Smooth muscle cell (in vitro differentiated cells): ENCODE measurements around the gene SOCS4. TPM values are rescaled to one million over a fixed set of nuclear protein-coding genes. Genes with fewer than 3 reads are reported as not detected.
"Not testable (repeated sequence)": the region's sequence is repeated elsewhere in the genome, so short reads cannot be mapped to it uniquely, and the experiment has no call there.

Source experiments
- DNase-seq: peaks from one replicate; lab custom pipeline; 2025; ENCODE audit not compliant: unreplicated experiment; lab: John Stamatoyannopoulos, UW
- H2AFZ ChIP-seq: fragments of 200-600 bp; sonication (generic); 2 replicates; pipeline ENCODE4 v1.6.0; 2016; ENCODE audit warnings: antibody characterized with exemption, low read depth, mild to moderate bottlenecking
- H3F3A ChIP-seq: fragments of 200-600 bp; sonication (generic); 2 replicates; pipeline ENCODE4 v1.6.0; 2017; ENCODE audit warnings: antibody characterized with exemption, low read depth
- H3K27ac ChIP-seq: fragments of 200-600 bp; sonication (generic); 2 replicates; pipeline ENCODE4 v1.5.1; 2016; ENCODE audit warnings: low read depth, mild to moderate bottlenecking
- H3K27me3 ChIP-seq: fragments of 200-600 bp; sonication (generic); 2 replicates; pipeline ENCODE4 v1.6.1; 2016; ENCODE audit warnings: low read depth, mild to moderate bottlenecking
- H3K36me3 ChIP-seq: fragments of 200-600 bp; sonication (generic); 2 replicates; pipeline ENCODE4 v1.5.1; 2016; ENCODE audit warnings: low read depth
- H3K4me1 ChIP-seq: fragments of 200-600 bp; sonication (generic); 2 replicates; pipeline ENCODE4 v1.5.1; 2016; ENCODE audit warnings: low read depth
- H3K4me2 ChIP-seq: fragments of 200-600 bp; sonication (generic); 2 replicates; pipeline ENCODE4 v1.6.0; 2016; ENCODE audit warnings: mild to moderate bottlenecking
- H3K4me3 ChIP-seq: fragments of 200-600 bp; sonication (generic); 2 replicates; pipeline ENCODE4 v1.5.1; 2016; ENCODE audit warnings: mild to moderate bottlenecking
- H3K79me2 ChIP-seq: fragments of 200-600 bp; sonication (generic); 2 replicates; pipeline ENCODE4 v1.6.0; 2016; ENCODE audit warnings: low read depth, mild to moderate bottlenecking
- H3K9ac ChIP-seq: fragments of 200-600 bp; sonication (generic); 2 replicates; pipeline ENCODE4 v1.6.0; 2016; ENCODE audit warnings: low read depth
- H3K9me3 ChIP-seq: fragments of 200-600 bp; sonication (generic); replicated peaks from 2 replicates; pipeline ENCODE4 v1.5.1; 2016; ENCODE audit warnings: low read depth
- H4K20me1 ChIP-seq: fragments of 200-600 bp; sonication (generic); 2 replicates; pipeline ENCODE4 v1.6.0; 2016; ENCODE audit warnings: low read depth
- CTCF ChIP-seq: fragments of 200-600 bp; sonication (generic); IDR thresholded peaks from 2 replicates; pipeline ENCODE4 v1.5.1; 2017; ENCODE audit warnings: borderline replicate concordance, mild to moderate bottlenecking, antibody characterized with exemption; ENCODE audit not compliant: insufficient read depth, poor library complexity, severe bottlenecking
- WGBS: methylation state at CpG from one replicate; pipeline ENCODE4 v1.1.7; 2016; ENCODE audit warnings: low lambda C conversion rate; 5-methylcytosine and 5-hydroxymethylcytosine counted together
- polyA plus RNA-seq: library from polyadenylated mRNA; unstranded; fragments of >200 nt; fragmentation: Nextera tagmentation; extraction: Ambion mirVana; gene quantifications from 2 replicates; pipeline ENCODE4 v1.2.1, GENCODE V29; 2016
- total RNA-seq: library from RNA; depleted of rRNA; stranded (reverse); fragments of >200 nt; gene quantifications from 2 replicates; pipeline ENCODE4 v1.2.3, GENCODE V29; 2014

Gene SOCS4
- total and polyA plus RNA-seq, 2 experiments from 2014 or later: 3.8 to 19.6 TPM

GRCh38 chr14:55077170-55078151 lies 50.4 kb downstream of the SOCS4 start:
- Histone ChIP-seq H3K4me1 (peaks cover 14% of the 10 kb centered on the region), H3K4me2 (peak overlapping the region; percentile 46), H3K4me3 (no peak overlapping the region), H3K9me3 (no peaks in the 10 kb centered on the region), H3K36me3 (no peaks in the 10 kb centered on the region), H3K9ac (peak overlapping the region; percentile 86), H3F3A (no peaks in the 10 kb centered on the region), H3K27ac (peak overlapping the region; percentile 95), H2AFZ (no peak overlapping the region), H3K27me3 (no peaks in the 10 kb centered on the region), H3K79me2 (no peaks in the 10 kb centered on the region), H4K20me1 (no peaks in the 10 kb centered on the region)
- WGBS: 65% methylated on average over 17 of the region's 17 CpGs
- DNase-seq: no peak
- TF ChIP-seq CTCF: no peak

DNA sequence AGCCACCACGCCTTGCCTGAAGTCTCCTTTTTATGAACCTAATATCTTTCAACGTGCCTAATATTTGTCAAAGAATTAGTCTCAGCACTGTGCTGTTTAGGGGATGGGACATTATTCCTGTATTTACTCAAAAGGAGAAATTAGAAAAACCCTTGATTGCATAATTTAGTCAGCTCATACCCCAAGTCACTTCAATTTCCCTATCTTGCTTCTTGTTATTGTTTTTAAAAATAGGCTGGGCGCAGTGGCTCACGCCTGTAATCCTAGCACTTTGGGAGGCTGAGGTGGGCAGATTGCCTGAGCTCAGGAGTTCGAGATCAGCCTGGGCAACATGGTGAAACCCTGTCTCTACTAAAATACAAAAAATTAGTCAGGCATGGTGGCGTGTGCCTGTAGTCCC lies 52.9 kb downstream of the SOCS4 start:
- H4K20me1 ChIP-seq, H3K4me3 ChIP-seq, DNase-seq, H3K36me3 ChIP-seq, H3K9me3 ChIP-seq, H3K27ac ChIP-seq, H3K4me2 ChIP-seq, H3K27me3 ChIP-seq, H3F3A ChIP-seq, H2AFZ ChIP-seq, H3K9ac ChIP-seq, H3K79me2 ChIP-seq: not testable (repeated sequence)
- WGBS: 91% methylated on average over 6 of the region's 6 CpGs
- H3K4me1 ChIP-seq: peaks cover 11% of the 10 kb centered on the region

GRCh38 chr14:55084401-55085059 lies 57.5 kb downstream of the SOCS4 start:
- no peak overlapping the region for H3K27ac ChIP-seq
- no peak overlapping the region for H3K4me2 ChIP-seq
- H3K9ac ChIP-seq: no peak overlapping the region
- H3K36me3 ChIP-seq: no peaks in the 10 kb centered on the region
- no peaks in the 10 kb centered on the region for H3K27me3 ChIP-seq
- H3K4me1 ChIP-seq: no peaks in the 10 kb centered on the region
- H2AFZ ChIP-seq: no peak overlapping the region
- TF ChIP-seq CTCF: no peak
- H3K4me3 ChIP-seq: no peak overlapping the region
- H4K20me1 ChIP-seq: no peaks in the 10 kb centered on the region
- no peak for DNase-seq
- no peaks in the 10 kb centered on the region for H3K79me2 ChIP-seq
- H3F3A ChIP-seq: no peaks in the 10 kb centered on the region
- no peaks in the 10 kb centered on the region for H3K9me3 ChIP-seq

DNA sequence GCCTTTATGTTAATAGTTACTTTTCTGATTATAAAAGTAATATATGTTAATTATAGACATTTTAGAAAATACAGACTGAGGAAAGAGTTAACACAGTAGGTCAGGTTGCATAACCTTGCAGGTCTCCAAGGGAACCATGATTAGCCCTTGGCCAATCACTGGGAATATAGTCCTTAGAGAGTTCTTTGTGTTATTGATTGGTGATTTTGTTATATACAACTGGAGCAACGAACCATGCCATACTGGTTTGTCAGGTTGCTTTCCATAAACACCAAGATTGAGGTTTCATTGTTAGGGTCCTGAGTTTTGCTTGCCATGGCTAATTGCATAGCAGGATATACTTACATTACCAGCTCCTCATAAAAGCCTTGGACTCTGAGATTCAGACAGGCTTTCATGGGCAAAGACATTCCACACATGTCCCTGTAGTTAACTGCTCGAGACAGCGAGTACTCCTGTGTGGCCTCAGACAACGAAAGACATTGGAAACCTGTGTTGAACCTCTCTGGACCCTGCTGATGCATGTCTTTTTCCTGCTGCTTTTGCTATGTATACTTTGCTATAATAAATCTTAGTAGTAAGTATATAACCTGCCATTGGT lies 58.1 kb downstream of the SOCS4 start:
- H3K4me3 ChIP-seq: no peak overlapping the region
- no peak overlapping the region for H2AFZ ChIP-seq
- no peaks in the 10 kb centered on the region for H4K20me1 ChIP-seq
- H3K9ac ChIP-seq: no peak overlapping the region
- no peaks in the 10 kb centered on the region for H3K36me3 ChIP-seq
- no peaks in the 10 kb centered on the region for H3K9me3 ChIP-seq
- no peak for DNase-seq
- no peaks in the 10 kb centered on the region for H3K79me2 ChIP-seq
- no peaks in the 10 kb centered on the region for H3K4me1 ChIP-seq
- H3K27me3 ChIP-seq: no peaks in the 10 kb centered on the region
- no peak for TF ChIP-seq CTCF
- H3K27ac ChIP-seq: no peak overlapping the region
- H3F3A ChIP-seq: no peaks in the 10 kb centered on the region
- WGBS: 74% methylated on average over 4 of the region's 4 CpGs
- H3K4me2 ChIP-seq: no peak overlapping the region
